Superior temporal gyrus (tissue), 1 donor: Measurements from ENCODE around the gene PGAM2.
"Not testable (repeated sequence)": the region's sequence is repeated elsewhere in the genome, so short reads cannot be mapped to it uniquely, and the experiment has no call there.

ENCODE experiments used
- DNase-seq: peaks from one replicate; pipeline ENCODE4 v3.0.0-alpha.2; 2016; ENCODE audit errors: extremely low spot score

Gene PGAM2

DNA sequence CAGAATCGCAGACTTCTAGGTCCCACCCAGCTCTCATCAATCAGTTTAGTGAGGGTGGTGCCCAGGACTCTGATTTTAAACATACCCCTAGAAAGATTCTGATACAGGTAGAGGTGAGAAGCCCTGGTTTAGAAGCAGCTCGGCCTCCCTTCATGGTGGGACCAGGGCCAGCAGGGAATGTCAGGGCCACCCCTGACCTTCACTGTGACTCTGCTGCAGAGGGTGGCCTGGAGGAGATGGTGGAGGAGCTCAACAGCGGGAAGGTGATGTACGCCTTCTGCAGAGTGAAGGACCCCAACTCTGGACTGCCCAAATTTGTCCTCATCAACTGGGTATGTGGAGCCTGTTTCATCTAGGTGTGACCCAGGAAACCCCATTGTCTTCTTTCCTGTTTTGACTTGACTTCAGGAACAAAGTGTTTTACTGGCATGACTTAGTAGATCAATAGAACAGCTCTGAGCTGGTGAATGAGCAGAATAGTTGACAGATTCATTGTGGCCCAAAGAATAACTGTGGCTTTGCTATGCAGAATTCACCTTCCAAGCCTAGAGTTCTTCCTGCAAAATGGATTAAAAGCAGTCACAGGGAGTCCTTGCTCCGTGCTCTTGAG is 13.7 kb downstream of the PGAM2 start:
- DNase-seq = no peak

DNA sequence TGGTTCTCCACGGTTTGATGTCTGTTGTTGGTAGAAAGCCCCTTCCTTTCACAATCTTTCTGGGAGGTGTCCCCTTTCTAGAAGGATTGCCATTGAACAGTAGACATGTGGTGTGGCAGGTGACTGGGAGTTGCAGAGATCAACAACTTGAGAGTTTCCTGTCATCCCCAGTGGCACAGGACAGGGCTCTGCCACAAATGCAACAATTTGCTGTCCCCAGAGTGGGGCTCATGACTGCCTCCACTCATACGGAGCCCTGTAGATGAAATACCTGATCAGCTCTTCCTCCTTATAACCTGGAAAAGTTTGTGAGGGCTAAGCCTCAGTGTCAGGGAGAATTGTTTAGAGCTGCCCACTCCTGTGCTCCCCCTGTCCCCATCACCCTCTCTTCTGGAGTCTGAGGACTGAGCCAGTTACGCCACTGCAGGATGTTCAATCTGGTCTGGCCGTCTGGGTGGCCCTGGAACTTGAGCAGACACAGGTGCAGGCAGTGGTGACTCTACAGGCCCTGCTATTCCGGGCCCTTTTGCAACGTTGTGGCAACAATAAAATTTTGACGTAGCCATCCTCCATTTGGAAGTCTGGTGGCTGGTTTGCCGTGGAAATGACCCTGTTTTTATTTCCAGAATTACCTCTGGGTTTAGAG is 14.3 kb downstream of the PGAM2 start:
- DNase-seq = no peak

GRCh38 chr7:44050121-44050914 is 15.0 kb downstream of the PGAM2 start:
- no peak for DNase-seq

DNA sequence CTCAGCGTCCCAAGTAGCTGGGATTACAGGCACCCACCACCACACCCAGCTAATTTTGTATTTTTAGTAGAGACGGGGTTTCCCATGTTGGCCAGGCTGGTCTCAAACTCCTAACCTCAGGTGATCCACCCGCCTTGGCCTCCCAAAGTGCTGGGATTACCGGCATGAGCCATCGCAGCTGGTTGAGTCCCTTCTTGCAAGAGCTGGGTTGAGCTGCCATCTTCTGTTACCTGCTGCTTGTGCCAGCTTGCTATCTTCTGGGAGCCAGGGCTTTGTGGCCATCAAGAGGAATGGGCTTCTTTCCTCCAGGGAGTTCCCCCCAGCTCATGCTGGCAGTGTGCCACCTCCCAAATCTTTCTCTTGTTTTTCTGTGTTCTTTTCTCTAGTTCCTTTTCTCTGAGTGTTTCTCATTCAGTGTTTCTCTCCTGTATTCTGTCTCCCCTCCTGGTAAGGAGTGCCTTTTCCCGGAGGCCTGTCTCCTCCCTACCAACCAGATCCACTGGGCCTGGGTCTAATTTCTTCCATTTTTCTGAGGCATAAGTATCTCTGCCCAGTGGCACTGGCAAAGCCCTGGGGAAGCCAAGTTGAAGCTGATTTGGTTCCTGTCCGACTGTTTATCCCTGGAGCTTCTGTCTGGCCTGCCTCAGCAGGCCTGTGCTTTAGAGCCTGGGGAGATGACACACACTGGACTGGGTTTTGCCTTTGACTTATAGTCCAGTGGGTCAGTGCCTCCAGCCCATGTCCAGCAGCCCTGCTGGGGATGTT is 17.2 kb downstream of the PGAM2 start:
- DNase-seq = no peak

DNA sequence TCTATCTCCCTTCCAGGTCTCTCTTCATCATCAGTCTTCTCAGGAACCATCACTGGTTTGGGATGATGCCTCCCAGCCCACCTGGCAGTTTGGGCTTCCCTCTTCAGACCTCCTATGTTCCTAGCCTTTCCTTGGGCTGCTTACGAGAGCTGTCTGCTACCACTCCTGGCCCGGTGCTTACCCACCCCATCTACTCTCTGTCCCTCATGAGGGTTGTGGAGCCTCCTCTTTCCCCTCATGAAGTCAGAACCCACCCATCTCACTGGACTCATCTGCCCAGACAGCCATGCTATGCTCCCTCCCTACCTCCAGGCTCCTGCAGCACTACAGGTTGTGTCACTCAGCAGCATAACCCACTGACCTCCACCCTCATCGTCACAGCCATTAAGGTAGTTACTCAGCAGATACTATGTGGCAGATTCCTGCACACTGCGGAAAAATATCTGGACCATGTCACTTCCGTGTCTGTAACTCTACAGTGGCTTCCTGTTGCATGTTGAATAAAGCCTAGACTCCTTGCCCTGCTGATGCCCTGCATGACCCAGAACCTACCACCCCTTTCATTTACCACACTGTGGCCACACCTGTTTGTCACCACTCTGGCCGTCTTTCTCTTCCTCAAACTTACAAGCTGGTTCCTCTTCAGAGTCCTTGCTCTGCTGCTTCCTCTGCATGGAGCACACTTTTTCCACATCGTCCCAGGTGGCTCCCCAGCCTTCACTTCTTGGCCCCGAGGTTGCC is 18.9 kb downstream of the PGAM2 start:
- DNase-seq = peak; percentile 3

- DNase-seq = no peak
Observed at GRCh38 chr7:44045226-44046014, 19.9 kb downstream of the PGAM2 start.

DNA sequence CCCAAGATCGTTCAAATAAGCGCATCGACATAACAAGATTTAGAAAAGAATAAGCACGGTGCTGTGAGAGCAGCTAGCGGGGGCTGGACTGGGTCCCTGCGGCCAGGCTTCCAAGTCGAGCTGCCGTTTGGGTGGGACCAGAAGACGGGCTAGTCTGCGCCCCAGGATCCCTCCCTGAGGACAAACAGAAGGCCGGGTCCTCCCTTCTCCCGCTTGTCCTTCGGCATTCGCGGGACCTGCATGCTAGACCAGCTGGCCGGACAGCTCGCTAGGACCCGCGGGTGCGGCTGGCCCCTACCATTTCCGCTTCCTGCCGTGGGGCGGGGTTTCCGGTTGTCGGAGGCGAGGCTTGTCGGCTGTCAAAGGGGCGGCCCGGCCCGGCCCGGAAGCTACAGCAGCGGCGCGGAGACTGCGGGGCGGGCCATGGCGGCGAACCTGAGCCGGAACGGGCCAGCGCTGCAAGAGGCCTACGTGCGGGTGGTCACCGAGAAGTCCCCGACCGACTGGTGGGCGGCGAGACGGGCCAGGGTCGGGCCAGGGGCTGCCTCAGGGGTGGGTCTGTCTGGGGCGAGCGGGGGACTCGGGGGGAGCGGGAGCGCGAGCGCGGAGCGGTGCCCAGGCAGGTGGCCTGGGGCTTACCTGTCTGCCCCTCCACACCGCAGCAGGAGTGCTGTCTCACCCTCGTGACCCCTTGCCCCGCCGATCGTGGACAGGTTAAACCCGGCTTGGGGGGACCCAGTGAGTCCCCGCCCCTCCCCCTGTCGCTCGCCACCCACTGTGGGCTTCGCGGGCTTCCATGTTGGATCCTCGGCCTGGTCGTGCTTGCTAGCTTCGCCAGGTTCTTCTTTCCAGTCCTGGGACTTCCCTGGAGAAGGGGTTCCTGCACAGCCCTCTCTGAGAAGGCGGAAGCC is 20.8 kb downstream of the PGAM2 start, which contains the start of gene DBNL:
DBNL (plus strand) TSS at position 388 of the 911 bp plus-strand sequence; CDS start at position 424, 36 bp downstream.
- peak; percentile 95 for DNase-seq

DNA sequence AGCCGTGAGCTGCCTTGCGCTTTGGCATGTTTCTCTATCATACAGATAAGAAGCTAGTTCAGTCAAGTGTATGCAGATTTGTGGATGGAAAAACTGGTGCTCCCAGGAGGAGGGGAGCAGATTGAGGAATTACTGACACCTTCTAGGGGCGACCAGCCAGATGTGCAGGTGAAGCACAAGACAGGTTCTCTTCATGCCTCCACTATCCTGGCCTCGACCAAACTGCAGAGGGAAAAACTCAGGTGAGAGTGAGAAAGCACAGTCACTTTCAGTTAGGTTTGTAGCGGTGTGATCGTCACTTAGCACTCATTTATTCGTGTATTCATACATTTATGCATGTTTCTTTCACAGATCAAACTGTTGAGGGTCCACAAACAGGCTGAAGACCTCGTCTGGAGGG is 21.5 kb downstream of the PGAM2 start:
- no peak for DNase-seq

DNA sequence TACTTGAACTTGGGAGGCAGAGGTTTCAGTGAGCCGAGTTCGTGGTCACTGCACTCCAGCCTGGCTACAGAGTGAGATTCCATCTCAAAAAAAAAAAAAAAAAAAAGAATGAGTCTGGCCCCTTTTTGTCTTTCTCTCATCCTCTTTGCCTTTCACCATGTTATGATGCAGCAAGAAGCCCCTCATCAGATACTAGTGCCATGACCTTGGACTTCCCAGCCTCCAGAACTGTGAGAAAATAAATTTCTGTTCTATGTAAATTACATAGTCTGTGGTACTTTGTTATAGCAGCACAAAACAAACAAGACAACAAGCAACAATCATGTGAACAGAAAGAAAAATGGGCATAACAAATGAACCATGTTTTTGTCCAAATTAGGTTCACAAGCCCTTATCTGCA is 23.1 kb downstream of the PGAM2 start:
- DNase-seq = no peak

GRCh38 chr7:44040493-44040891 is 24.9 kb downstream of the PGAM2 start:
- peak; percentile 3 for DNase-seq

GRCh38 chr7:44039800-44040492 is 25.4 kb downstream of the PGAM2 start:
- not testable (repeated sequence) for DNase-seq

GRCh38 chr7:44038961-44039558 is 26.3 kb downstream of the PGAM2 start:
- DNase-seq = peak; percentile 84

DNA sequence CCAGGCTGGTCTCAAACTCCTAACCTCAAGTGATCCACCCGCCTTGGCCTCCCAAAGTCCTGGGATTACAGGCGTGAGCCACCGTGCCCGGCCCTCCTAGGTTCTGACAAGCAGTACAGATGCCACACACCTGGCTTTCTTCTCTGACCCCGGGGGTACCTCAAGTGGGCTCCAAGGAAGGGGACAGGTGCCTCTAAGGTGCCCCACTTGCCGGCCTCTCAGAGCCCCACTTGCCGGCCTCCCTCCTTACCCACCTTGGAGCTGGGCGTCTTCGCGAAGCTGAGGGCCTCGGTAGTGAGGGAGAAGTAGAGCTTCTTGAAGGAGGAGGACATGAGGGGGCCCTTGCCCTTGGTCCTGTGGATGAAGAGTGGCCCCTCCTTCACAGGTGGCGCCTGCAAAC is 26.8 kb downstream of the PGAM2 start:
- not testable (repeated sequence) for DNase-seq

- DNase-seq = not testable (repeated sequence)
Observed at GRCh38 chr7:44037951-44038350, 27.4 kb downstream of the PGAM2 start.

GRCh38 chr7:44036364-44036763 is 29.0 kb downstream of the PGAM2 start:
- not testable (repeated sequence) for DNase-seq

- DNase-seq = not testable (repeated sequence)
Observed at GRCh38 chr7:44033971-44034844, 31.2 kb downstream of the PGAM2 start.

- not testable (repeated sequence) for DNase-seq
Observed at GRCh38 chr7:44032031-44032430, 33.3 kb downstream of the PGAM2 start.
